Anterior cingulate cortex (tissue), 58 donors: Measurements from ENCODE around the gene GPATCH2.
"Not testable (repeated sequence)": the region's sequence is repeated elsewhere in the genome, so short reads cannot be mapped to it uniquely, and the experiment has no call there.

Source experiments
- DNase-seq, 58 donors: peaks; one replicate each; lab custom pipeline; 2025; lab: John Stamatoyannopoulos, UW

The GPATCH2 gene

GRCh38 chr1:217584286-217584811, 46.5 kb downstream of the GPATCH2 start:
- DNase-seq: not testable (repeated sequence)

- DNase-seq: no peak
These were observed 53.6 kb downstream of the GPATCH2 start for GRCh38 chr1:217577336-217577735.

GRCh38 chr1:217574265-217574949, 56.5 kb downstream of the GPATCH2 start:
- no peak for DNase-seq

GRCh38 chr1:217569021-217569420, 61.9 kb downstream of the GPATCH2 start:
- no peak for DNase-seq

- no peak for DNase-seq
These were observed 62.7 kb downstream of the GPATCH2 start for GRCh38 chr1:217568200-217568599.

GRCh38 chr1:217564833-217565232, 66.1 kb downstream of the GPATCH2 start:
- no peak for DNase-seq

GRCh38 chr1:217564207-217564606, 66.7 kb downstream of the GPATCH2 start:
- no peak for DNase-seq

DNA sequence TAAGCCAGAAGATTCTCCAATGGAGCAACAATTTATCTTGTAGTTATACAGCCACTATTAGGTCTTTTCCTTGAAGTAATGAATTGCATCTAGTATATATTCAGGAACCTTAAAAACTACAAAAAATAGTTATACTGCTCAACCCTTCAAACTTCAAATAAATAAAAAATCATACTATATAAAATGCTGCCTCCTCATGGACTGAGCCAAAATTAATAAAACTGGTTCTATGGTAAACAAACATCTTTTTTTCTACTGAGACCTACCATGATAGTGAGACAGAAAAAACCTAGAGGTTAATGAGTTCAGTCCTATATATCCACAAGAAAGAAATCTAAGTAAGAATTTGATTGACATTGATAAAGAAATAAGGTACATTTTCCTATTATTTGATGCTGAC, 67.7 kb downstream of the GPATCH2 start:
- no peak for DNase-seq

DNA sequence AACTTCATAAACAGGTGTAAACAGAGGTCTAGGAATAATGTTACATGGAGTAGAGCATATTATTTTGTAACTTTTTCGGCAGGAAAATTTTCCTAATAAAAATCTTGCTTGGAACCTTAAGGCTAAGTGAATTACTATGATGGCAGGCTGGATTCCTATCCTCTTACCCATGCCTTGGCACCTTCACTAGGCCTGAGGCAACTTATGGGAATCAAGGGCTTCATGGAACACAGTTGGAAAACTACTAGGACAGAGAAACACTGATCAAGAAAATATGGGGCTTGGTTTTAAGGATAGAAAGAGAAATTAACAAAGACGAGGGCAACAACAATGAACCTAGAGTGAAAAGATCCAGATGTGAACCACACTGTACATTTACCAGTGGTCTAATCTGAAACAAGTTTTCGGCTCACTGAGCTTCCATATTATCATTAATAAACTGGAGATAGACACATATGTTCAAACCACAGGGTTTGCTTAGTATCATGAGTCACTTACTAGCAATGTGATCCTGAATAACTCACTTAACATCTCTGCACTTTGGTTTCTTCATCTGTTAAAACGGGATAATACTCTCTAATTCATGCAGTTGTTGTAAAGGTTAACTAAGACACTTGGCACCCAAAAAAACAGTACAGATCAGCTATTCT, 68.5 kb downstream of the GPATCH2 start:
- DNase-seq: no peak

GRCh38 chr1:217561446-217561845, 69.4 kb downstream of the GPATCH2 start:
- DNase-seq: no peak

DNA sequence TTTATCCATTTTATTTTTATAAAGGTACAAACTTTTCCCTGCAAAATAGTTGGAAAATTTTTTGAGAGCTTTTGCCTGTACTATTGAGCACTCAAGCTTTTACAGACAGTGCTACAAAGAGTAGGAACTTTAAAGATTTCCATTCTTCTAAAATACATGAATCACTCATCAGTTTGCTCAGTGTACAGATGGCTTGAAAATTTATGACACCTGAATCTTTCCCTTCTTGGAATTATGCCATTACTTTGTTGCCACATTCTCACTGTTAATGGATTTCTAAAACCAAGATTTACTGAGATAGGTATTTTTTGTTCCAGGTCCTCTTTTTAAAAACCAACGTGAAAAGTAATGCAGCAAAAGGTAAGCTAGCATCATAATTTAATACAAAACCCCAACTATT, 76.0 kb downstream of the GPATCH2 start:
- no peak for DNase-seq

GRCh38 chr1:217553949-217554509, 76.9 kb downstream of the GPATCH2 start:
- DNase-seq: no peak

DNA sequence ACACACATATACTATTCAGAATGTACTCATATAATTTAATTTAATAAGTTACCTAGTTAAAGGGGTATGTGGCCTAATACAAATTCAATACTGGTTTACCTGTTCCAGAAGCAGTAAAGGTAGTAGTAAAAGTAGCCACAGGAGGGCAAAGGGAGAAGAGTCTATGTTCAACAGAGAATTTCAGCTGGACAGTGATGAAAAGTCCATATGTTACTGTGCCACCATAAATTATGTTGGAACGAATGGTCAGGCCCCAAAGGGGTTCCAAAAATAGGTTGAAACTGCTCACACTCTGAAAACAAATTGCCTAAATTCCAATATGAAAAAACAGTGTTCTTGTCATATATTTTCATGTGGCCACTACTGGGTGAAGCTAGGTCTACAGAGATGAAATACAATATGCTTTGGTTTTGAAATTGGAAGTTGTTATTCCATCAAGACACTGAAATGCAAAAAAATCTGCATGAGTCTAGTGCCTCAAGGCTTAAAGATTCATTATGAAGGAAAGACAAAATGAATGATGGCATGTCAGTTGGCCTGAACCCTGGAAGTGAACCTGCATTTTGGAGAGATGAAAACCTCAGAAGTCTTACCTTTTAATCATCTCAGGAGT, 78.4 kb downstream of the GPATCH2 start:
- no peak for DNase-seq

GRCh38 chr1:217542837-217543236, 88.1 kb downstream of the GPATCH2 start:
- DNase-seq: no peak

DNA sequence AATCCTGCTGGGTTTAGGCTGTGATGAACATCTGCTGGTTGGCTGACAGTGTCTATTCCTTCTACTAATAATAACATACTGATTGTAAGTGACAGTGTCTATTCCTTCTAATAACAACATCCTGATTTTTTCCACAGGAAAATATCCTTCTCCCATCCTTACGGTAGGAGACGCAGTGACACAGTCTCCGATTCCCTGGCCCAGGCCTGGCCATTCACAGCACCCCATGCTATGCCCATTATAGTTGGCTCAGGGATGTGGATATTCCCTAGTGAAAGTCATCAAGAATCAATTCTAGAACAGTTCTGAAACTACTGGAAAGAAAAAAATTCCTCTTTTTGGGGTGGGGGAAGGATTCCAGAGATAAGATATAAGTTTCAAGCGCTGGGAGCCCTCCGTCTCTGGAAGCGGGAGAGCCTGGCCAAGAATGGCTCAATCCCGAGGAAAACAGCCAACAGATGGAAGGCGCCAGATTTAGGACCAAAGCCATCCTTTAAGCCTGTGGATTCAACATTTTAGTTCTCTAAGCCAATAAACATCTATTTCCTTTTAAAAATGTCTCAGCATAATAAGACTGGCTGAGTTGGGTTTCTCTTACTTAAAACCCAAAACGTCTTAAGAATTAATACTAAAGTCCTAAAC, 88.6 kb downstream of the GPATCH2 start:
- no peak for DNase-seq

- no peak for DNase-seq
These were observed 90.6 kb downstream of the GPATCH2 start for GRCh38 chr1:217540321-217540720.

DNA sequence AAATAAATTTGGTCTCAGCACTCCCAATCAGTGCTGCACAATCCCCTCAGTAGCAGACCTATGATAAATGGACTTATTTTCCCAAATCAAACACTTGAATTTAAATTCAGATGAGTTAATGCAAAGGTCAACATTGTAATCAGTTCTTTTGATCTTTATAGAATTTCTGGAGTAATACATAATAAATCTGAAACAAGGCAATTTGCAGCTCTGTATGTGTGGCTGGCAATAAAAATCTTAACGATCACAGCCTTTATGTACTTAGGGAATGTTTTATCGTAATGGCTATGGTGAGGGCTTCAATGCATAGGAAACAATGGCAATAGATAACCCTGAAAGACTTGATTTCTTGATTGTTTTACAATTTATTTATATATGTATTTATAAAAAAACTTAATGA, 91.4 kb downstream of the GPATCH2 start:
- no peak for DNase-seq

DNA sequence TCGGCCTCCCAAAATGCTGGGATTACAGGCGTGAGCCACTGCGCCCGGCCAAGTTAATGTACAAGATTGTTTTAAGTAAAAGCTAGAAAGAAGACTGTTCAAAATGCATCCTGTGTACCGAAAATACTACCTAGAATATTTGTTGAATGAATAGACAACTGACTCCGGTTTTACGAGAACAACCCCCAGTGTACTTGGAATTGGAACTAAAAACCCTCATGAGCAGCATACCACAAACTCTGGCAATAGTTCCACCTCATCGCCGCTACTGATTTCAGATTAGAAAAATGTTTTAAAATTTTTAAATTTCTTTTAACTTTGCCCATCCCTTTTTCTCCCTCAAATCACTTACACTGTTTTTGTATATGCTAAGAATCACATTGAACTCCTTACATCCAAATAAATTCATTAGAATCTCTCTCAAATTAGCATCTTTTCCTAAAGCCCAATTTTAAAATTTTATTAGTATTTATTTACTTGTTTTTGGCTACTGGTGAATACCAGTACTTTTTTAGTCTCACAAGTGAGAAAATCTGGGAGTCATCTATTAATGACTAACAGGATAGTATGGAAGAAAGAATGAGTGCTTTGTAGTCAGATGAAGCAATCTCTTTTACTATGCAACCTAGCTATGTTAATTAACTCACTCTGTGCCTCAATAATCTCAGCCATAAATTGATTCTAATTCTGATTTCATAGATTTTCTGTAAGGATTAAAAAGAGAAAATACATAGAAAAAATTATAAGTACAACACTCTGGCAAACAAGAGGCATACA, 95.1 kb downstream of the GPATCH2 start:
- no peak for DNase-seq

DNA sequence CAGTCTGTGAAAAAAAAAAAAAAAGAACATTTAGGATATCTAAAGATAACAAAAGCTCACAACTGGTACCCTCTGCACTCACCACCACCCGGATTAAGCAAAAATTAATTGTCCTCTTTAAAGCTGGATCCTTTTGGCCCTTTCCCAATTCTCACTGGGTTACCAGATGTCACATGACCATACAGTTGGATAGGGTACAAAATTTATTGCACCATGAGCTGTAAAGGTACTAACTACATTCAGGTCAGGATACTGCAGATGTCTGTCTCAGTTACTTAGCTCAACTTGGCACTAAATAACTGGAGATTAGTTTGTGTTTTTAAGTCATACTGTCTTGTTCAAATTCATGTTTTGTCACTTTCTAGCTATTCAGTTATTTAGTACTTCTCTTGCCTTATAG, 96.3 kb downstream of the GPATCH2 start:
- no peak for DNase-seq

- no peak for DNase-seq
These were observed 102.6 kb downstream of the GPATCH2 start for GRCh38 chr1:217528271-217528670.
